Muscle of back (tissue), 11 donors: ENCODE data around the gene PHLDB2. TPM values are rescaled to one million over a fixed set of nuclear protein-coding genes. Genes with fewer than 3 reads are reported as not detected.

Experiments used
- DNase-seq, 3 donors: peaks; one replicate each; pipeline versions ENCODE4 v3.0.0 to v3.0.0-alpha.2; 2013
- polyA plus RNA-seq, 10 donors: library from polyadenylated mRNA; unstranded; fragments of 120-200 nt; gene quantifications; one replicate each; pipeline ENCODE4 v1.2.1, GENCODE V29; 2013; ENCODE audit not compliant: insufficient read length in 10 of 10

PHLDB2 gene
- polyA plus RNA-seq, 10 donors: 41.9 to 87.5 (median 61.0) TPM

DNA sequence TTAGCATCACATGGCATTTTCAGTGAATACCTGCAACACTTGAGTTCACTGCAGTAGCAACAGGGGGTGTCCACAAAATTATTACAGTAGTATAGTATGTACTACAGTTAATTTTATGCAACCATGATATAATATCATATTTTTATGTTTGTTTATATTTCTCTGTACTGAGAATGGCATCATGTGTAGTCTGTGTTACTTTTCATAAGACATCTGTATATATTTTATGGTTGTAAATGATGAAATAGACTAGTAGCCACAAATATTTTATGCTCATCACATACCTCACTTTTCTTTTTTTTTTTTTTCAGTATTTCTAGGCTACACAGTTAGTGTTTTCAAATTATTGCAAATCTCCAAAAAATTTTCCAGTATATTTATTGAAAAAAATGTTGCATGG, 22.4 kb downstream of the PHLDB2 start:
- DNase-seq: no peak

DNA sequence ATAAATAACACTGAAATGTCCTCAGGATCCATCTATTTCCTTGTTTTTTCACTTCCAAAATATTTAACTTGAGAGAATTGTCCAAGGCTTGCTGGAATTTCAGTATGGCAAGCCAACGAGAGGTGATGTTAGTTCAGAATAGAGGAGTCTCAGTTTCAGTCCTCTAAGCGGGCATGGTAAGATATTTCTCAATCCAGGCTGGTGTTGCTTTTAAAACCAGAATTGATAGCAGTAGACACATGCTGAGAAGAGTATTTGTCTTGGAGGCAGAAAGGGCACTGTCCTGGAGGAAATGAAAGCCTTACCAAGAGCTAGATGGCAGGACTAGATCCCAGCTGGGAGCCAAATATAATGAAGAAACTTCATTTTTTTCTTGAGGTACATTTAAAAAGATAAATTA, 23.1 kb downstream of the PHLDB2 start:
- no peak for DNase-seq

DNA sequence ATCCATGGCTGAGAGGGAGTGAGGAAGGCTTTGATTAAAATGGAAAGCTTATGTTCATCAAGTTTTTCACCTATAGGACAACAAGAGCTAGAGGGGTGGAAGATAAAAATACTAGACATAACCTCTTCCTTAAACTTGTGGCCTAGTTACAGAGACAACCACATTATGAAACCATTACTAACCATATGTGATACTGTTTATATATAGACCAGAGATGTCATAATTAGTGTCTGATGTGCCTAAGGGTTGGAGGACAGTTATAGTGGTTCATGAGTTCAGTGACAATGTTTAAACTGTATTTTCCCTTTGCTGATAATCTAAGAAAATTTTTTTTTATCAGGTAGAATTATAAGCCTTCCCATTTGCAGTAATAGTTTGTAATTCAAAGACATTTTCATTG, 23.7 kb downstream of the PHLDB2 start:
- DNase-seq: no peak

DNA sequence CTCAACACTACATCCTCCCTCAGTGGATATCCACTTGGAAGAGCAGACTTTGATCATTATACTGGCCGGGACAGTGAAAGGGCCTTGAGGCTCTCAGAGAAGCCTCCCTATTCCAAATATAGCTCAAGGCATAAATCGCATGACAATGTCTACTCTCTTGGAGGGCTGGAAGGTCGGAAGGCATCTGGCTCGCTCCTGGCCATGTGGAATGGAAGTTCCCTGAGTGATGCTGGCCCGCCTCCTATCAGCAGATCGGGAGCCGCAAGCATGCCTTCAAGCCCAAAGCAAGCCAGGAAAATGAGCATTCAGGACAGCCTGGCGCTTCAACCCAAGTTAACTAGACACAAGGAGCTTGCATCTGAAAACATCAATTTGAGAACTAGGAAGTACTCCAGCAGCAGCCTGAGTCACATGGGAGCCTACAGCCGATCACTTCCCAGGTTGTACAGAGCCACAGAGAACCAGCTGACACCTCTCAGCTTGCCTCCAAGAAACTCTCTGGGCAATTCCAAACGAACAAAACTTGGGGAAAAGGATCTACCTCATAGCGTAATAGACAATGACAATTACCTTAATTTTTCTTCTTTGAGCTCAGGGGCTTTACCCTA, 25.4 kb downstream of the PHLDB2 start:
- DNase-seq: no peak

DNA sequence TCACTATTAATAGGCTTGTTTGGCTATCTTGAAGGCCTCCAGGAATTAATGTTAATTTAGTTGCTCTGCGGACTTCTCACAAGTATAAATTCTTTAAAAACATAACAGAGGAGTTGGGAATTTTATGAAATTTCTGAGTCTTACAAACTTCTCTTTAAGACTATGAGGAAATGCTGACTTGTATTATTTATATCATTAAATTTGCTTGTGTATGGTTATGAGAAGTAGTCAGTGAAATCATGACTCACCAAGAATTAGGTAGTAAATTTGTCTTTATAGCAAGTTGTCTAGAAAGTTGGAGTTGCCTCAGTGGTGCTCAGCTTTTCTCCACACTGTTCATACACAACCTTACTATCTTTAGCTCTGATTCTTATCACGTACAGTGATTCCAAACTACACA, 26.5 kb downstream of the PHLDB2 start:
- no peak for DNase-seq

DNA sequence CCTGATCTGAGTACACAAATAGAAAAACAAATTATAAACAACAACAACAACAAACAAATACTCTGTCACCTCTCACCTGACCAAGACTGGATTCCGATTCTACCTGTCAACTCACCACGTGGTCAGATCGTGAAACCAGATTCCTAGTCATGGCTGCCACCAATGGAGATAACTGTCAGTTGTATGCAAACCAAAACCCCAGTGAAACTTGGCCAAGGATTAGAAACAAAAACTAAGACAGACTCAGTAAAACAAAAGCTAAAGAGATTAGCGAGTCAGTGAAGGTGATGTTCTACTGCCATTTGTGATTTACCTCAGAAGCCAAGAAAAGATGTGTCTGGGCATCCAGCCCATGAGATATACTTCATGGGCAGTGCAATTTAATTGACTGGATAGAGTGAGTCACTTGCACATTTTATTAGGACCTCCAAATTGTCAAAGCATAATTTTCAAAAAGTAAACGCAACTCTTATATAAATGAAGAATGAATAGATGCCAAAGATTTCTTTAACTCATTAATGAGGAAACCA, 31.1 kb downstream of the PHLDB2 start:
- no peak for DNase-seq

DNA sequence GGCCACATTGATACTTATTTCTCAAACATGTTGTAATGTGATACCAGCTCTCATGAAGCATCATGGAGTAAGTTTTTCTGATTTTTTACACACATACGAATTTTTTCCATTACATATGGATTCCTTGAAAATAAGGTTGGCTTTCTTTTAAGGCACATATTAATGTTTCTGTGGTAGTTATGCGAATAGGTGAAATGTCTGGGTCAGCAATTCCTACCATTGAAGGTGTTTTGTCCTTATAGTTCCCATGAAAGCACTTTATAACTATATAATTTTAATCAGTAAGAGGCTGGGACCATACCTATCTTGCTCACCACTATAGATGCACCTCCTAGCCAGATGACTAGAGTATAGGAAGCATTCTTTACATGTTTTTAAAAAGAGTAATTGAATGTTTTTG, 33.0 kb downstream of the PHLDB2 start:
- DNase-seq: no peak

DNA sequence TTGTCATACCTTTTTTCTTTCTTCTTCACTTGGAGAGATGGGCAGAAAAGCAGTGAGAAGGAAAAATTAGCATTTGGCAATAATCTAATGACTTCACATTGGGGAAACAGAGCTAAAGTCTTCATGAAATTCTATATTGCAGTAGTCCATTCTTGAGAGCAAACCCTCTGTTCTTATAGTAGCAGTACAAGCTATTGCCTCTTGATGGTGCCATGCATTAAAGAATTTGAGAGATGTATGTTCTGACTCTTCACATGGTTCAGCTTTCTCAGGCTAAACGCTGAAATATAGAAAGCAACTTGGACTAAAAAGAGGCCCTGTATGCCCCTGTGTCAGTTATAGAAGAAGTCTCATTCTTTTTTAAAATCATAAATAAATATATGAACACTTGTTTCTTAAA, 36.0 kb downstream of the PHLDB2 start:
- DNase-seq: no peak

DNA sequence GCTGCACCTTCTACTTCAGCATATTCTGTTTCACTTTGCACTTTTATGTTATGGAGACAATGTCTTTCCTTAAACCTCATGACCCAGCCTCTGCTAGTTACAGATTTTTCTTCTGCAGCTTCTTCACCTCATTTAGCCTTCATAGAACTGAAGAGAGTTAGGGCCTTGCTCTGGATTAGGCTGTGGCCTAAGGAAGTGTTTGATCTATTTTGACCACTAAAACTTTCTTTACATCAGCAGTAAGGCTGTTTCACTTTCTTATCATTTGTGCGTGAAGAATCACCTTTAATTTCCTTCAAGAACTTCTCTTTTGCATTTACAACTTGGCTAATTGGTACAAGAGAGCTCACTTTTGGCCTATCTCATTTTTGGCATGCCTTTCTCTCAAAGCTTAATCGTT, 40.9 kb downstream of the PHLDB2 start:
- no peak for DNase-seq

DNA sequence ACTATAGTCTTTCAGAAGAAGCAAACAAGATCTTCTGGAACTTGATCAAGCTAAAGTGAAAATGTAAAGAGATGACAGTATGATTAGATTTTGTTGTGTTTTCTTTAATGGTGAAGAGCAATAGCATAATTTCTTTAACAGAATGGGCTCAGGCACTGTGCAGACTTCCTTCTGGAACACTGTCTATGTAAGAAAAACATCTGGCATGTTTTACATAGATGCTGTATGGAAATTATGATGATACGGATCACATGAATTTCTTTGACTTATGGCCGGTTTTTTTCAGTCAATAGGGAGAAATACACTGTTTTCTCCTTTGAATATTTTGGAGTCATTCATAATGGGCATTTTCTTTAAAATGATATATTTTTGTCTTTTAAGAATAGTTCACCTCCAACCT, 42.6 kb downstream of the PHLDB2 start:
- peak; percentile 53 to 80 (median 53) for DNase-seq

DNA sequence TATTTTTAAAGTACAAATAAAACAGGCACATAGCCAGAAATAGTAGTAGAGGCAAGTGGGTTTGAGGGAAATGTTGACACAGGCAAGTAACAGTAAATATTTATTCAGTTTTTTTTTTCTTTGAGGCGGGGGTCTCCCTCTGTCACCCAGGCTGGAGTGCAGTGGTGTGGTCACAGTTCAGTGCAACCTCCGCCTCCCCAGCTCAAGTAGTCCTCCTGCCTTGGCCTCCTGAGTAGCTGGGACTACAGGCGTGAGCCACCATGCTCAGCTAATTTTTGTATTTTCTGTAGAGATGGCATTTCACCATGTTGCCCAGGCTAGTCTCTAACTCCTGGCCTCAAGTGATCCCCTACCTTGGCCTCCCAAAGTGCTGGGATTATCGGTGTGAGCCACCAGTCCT, 43.5 kb downstream of the PHLDB2 start:
- no peak for DNase-seq

DNA sequence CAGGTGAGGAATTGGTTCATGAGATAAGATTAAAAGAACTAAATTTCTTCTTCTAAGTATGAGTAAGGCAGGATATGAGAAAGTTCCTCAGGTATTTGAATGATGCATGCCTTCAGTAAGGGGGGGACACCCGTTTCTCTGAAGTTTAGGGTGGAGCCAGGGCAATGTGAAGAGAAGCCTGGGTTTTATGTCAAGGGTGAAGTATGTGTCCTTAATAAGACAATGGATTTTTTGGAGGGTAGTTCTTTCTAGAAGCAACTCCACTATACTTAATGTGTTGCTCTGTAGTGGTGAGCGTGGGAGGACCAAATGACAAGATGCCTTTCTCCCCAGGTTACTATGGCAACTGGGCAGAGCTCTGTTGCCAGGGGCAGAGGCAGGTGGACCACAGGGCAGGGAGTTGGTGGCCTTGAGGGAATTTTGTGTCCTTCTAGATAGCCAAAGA, 44.0 kb downstream of the PHLDB2 start:
- peak in 1 of 3 donors; percentile 64 for DNase-seq

DNA sequence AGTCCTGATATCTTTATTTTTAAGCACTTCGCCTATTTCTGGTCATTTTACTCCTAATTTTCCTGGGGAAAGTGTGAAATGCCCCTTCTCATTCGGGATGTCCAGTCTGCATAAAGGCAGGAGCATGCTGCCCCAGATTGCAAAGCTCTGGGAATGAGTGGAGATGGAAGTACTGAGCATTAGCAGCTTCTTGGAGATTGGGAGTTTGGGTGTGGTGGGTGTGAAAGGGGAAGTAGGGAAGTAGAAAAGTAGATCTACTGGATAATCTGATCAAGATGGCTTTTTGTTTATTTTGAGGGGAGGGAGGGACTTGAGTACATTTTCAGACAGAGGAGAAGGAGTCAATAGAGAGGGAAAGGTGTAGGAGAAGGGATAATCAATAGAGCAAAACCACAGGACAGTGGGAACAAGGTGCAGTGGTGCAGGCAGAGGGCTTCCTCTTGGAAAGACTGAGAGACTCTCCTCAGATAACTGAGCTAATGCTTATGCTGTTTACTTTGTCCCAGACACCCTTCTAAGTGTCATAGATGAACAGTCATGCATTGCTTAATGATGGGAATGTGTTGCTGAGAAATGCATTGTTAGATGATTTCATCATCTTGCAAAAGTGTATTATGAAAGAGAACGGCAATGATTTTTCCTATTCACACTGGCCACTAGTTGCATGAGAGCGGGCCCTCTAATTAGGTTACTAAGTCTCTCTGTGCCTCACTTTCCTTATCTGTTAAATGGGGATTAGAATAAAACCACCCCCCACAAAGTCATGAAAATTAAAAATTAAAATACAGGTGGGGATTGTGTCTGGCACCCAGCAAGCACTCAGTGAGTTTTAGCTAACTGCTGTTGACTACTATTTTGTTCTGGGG, 45.5 kb downstream of the PHLDB2 start:
- DNase-seq: peak in 1 of 3 donors; percentile 85

DNA sequence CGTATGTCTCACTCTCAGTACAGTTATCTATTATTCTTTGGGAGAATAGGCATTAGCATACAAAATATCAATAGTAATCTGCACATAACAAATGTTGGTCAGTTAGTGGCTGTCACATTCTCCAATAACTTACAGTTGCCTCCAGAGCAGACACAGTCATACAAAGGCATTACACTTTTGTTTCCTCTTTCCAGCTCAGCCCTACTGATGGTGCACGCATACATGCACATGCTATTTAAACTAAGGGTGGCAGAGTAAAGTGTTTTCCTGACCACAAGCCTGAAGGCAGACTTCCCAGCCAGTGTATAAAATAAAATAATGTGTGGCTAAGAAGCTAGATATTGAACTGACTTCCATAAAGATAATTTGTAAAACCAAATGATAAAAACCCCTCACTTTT, 47.6 kb downstream of the PHLDB2 start:
- DNase-seq: no peak

DNA sequence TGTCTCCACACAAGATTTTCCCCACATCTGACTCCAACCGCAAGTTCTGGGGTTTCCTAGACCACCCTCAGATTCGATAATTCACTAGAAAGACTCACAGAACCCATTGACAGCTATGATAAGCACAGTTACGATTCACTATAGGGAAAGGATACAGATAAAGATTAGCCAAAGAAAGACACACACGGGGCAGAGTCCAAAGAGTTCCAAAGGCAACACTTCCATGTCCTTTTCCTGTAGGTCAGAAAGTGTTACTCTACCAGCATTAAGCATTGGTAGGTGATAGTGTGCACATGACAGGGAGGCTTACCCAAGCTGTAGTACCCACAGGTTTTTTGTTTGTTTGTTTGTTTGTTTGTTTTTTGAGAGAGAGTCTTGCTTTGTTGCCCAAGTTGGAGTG, 48.1 kb downstream of the PHLDB2 start:
- DNase-seq: no peak

DNA sequence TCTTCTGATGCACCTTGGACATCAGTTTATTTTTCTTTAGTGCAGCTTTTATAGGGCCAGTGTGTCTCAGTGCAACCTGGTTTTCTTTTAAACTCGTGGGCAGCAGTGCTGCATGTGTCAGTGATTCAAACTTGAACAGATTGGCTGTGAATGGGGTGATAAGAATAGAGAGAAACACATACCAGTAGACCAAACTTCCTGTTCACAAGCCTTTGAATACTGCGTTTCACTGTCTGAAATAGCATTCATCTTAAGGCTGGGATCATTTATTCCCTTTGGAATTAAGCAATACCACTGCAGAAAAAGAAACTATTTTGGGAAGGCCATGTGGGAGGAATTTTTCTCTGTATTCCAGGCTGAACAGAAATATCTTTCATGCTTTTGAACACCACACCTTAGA, 51.7 kb downstream of the PHLDB2 start:
- peak in 1 of 3 donors; percentile 68 for DNase-seq

DNA sequence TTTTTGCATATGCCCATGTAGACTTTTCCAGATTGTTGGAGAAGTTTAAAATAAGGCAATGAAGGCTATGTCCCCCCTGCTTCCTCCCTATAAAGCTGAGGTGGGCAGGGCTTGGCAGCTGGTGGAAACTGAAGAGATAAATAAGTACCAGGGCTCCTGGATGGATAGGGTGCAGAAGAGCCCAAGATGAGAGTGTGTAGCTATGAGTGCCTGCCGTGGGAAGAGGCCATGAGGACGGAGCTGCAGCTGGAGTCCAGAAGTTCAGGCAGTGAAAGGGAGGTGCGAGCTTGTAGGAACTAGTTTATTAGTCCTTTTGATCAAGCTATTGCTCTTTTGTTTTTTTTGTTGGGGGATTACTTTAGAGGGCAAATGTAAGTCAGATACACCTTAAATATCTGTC, 52.4 kb downstream of the PHLDB2 start:
- no peak for DNase-seq

DNA sequence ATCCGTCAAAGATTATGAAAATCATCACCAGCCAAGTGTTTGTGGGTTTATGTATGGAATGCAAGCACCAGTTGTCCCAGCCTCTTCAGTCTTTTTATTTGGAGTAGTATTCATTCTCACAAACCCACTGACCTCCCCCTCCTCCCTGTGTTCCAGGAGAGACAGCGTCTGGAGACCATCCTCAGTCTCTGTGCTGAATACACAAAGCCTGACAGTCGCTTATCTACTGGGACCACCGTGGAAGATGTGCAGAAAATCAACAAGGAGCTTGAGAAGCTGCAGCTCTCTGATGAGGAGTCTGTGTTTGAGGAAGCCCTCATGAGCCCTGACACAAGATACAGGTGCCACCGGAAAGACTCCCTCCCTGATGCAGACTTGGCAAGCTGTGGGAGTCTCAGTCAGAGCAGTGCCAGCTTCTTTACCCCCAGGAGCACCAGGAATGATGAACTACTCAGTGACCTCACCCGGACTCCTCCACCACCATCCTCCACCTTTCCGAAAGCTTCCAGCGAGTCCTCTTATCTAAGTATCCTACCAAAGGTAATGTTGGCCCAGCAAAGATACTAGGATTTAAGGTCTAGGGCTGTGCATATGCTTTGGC, 54.2 kb downstream of the PHLDB2 start:
- DNase-seq: no peak

DNA sequence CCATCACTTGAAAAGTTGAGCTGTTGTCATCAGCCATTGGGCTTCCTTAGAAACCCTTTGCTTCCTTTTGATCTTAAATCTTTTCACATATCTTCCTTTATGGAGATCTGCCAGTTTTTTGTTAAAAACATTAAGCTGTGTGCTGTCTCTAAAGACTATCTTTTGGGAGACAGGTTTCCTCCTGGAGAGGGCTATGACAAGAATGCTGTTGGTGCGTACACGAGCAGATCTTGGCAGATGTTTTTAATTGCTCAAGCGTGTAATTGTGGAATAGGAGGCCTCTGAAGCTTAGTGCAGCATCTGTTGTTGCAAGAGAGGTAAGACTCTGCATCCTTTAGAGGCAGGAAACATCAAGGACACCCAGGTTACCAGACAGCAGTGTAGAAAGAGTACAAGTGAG, 56.8 kb downstream of the PHLDB2 start:
- peak in 2 of 3 donors; percentile 21 to 27 for DNase-seq

DNA sequence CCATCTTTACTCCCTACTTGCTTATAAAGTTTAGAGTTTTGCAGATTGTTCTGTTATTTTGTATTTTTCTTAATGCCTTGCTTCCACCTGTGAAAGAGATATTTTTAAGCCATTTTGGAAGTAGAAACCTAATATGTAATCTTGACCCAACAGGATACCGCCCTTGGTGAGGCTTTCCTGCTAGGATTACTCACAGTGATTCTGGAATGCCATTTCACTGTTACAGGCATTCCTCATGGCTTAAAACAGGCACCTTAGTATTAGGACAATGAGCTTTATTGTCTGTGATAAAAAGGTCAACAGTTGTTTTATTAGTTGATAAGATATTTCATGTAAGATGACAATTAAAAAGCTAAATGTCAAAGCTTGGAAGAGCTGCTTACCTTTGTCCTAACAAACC, 58.2 kb downstream of the PHLDB2 start:
- no peak for DNase-seq

DNA sequence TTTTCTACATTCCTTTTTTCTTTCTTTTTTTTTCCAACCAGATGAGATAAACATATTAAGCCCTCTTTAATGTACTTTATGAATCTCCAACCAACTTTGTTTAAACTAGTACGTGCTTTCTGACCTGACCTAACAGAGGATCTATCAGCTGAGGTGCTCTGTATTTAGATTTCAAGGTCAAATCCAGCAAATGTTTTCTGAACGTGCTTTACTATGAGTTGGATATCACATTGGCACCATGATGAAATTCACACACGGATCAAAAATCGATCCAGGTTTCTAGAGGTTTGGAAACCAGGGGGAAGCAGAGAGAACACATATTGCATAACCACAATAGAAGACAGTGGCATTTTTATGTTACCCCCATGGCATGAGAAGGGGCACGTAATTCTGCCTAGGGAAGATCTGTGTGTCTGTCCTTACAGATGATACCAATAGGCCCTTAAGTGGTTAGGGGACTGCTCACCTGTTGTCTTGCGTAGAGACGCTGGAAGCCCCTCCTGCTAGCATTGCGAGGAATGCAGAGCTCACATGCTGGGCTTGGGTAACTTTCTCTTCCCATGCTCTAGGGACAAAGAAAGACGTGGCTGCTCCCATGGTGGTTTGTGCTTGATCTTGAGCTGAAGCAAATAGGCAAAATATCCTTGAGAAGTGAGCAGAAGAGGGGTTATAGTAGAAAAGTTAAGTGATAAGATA, 60.5 kb downstream of the PHLDB2 start:
- DNase-seq: no peak

DNA sequence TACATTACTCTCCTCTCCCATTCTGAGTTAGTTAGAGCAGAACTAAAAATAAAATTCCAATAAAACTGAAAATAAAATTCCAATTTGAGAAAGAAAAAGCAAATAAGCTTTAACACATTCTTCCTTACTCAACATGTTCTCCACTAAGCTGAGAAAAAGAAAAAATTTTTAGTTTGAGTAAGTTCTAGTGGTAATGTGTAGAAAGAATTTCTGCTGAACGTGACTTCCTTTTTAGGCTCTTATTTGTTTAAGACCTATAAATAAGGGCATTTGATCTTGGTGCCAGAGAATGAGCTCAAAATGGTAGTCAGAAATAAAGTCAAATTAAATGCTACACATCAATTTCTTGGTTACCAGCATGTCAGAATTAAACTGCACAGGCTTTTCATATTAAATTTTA, 62.1 kb downstream of the PHLDB2 start:
- DNase-seq: no peak
